HL-60/S4 (cell line): ENCODE results near the gene HLA-DPA1.
"Not testable (repeated sequence)": the region's sequence is repeated elsewhere in the genome, so short reads cannot be mapped to it uniquely, and the experiment has no call there.

Experiments
- in situ Hi-C: fragments of 300-500 bp; cut with MboI; formaldehyde crosslinking; loops from 2 replicates; pipeline ENCODE4 v1.14.3; 2022; ENCODE audit warnings: low sequenced_read_pairs

The HLA-DPA1 gene

DNA sequence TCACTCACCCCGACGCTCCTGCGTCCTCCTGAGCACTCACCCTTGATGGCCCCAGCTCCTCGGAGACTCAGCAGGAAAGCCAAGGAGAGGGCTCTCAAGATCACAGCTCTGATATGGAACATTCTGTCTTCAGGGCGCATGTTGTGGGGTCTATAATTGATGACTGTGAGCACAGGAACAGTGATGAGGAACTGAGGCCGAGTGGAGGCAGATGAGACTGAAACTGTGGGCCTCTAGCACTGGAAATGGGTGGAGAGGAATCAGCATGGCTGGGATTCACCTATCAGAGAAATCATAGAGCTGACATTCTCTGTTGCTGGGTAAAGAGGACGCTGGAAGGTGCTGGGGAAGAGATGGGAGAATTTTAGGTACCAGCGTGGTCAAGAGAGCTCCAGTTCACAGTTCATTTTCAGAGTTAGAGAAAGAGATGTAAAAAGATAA, at the start of gene HLA-DPA1:
Gene HLA-DPA1 (minus strand): TSS at position 219 of the 441 bp plus-strand sequence.
- in situ Hi-C loops = no loop called here

DNA sequence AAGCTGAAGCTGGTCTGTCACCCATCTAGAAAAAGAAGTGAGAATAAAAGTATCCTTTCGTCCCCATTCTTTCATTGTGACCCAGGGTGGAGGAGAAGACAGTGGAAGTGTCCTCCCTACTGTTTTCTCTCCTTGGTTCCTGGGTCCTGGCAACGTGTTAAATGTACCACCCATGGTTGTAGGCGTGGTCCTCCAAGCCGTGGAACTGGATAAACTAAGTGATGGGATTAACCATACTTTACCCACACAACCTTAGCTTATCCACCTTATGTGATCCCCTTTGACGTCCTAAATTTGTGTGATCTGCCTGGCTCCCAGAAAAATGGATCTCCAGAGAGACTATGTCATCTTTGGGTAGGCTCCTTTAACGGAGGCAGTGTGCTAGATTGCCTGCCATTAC, 49.7 kb upstream of the HLA-DPA1 start:
- in situ Hi-C loops = no loop called here

DNA sequence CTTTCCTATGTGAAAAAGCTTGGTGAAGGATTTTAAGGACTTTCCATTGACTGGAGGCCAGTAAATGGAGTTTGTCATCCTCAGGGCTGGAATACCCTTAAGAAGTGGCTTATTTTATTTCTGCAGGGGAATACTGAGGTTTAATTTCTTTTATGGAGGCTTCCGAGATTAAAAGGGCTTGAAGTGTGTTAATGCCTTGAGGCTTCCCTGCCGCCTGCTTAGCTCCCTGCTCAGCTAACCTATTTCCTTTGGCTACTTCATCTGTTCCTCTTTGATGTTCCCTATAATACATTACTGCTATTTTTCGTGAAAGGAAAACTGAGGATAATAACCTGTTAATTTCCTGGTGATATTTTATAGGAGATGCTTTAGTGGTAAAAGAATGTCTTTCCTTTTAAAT, 46.6 kb upstream of the HLA-DPA1 start:
- in situ Hi-C loops = no loop called here

DNA sequence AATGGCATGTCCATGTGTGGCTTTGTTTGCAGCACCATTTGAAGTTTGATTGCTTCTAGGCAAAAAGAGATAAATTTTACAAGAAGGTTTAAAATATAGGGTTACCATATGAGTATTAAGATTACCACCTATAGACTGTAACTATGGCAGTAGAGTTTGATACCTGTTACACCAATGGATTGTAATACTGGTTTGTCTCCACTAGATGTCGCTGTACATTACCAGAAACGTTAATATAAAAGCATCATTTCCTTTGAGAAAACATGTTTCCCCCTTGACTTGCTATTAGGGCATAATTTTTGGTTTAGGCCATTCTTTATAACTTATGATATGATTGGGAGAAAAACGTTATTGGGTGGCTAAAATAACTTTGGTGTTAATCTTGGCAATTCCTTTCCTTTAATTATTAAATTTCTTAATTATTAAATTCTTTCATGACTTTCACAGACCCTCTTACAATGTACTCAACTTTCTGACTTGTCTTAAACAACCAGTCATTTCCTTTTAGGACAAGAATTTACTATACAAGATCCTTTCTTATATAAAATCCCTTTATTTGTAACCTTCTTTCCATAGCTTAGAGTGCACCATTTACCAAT, 45.2 kb upstream of the HLA-DPA1 start:
- in situ Hi-C loops = no loop called here

DNA sequence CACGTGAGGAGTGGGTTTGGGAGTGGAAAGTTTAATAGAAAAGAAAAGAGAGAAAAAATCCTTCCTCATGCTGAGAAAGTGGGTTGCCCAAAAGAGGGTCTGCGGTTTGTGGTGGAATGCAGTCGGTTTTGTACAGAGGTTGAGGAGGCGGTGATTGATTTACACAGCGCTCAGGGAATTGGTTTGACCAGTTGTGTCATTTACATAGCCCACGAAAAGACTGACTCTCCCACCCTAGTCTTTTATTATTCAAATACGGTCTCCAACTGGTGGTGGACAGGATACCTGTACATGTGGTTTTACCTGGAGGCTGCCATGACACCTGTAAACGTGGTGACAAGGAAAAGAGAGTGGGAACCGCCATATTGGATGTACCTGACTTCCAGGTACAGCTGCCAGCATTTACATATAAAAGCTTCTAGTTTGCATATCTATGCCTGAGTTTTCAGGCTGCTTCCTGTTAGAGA, 44.4 kb upstream of the HLA-DPA1 start:
- in situ Hi-C loops = no loop called here

DNA sequence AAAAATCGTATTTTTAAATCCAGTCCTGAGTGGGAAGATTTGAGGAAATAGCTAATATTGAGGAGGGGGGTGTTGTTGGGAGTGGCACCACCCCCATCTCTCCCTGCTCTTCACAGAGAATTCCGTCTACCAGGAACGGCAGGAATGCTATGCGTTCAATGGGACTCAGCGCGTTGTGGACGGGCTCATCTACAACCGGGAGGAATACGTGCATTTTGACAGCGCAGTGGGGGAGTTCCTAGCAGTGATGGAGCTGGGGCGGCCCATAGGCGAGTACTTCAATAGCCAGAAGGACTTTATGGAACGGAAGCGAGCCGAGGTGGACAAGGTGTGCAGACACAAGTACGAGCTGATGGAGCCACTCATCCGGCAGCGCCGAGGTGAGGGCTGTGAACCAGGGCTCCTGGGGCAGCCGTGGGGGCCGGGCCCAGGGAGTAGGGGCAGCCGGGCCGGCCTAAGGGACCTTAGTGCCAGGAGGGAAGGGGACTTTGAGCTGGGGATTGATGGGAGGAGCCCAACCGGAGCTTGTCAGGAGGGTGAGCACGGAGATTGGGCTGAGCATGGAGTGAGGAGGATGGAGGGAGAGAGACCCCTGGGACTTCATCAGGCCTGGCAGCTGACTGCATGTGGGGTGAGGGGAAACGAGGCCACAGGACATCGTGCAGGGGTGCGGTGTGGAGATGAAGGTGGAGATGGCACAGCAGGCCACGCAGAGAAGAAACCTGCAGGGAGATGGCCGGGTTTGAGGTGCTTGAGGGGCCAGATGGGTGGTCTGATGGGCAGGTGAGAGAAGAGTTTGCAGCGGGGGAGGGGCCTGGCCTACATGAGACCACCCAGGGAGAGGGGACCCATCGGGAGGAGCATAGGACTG, 43.6 kb upstream of the HLA-DPA1 start:
- in situ Hi-C loops = no loop called here

DNA sequence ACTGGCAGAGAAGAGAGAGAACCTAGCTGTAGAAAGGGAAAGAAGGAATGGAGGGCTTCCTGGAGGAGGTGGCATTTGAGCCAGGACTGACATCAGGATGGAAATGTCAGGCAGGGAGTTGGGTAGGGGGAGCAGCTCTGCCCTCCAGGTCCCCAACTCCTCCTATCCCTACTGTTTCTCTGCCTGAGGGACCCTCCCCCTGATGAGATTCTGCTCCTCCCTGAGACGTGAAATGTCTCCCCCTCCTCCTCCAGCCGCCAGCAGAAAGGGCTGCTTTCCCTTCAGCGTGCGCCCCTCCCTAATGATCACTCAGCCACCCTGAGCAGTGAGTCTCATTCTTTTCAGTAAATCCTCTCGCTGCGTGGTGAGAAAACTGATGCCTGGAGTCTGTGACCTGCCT, 43.0 kb upstream of the HLA-DPA1 start:
- in situ Hi-C loops = no loop called here

DNA sequence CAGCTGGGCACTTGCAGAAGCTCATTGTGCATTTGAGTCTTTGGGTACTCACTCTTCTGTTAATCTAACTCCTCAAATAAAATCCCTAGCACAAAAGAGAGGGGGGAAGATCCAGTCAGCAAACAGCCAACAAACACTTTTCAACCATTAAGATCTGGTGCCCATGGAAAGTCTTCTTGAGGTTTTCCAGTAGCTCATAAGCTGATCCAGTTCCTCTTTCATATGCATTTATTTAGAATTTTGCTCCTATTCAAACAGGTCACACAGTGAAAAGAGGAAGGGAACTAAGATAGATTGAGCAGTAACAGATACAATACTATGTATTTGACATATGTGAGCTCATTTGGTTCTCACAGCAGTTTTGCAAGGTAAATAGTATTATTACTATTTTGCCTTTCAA, 41.0 kb upstream of the HLA-DPA1 start:
- in situ Hi-C loops = no loop called here

DNA sequence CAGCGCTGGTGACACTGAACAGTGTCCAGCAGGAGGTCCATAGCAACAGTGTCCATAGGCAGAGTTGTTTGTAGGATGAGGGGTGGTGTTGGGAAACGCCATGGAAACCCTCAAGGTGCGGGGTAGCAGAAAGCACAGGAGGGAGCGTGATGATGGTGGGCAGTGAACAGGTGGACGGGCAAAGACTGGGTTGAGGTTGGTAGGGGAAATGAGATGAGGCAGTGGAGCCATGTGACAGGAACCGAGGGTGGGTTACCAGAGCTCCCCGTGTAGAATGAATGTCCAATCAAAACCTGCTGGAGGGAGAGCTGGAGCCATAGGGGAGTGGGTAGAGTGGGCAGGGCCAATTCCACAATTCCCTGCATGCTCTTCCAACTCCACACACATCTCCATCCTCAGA, 40.3 kb upstream of the HLA-DPA1 start:
- in situ Hi-C loops = no loop called here

DNA sequence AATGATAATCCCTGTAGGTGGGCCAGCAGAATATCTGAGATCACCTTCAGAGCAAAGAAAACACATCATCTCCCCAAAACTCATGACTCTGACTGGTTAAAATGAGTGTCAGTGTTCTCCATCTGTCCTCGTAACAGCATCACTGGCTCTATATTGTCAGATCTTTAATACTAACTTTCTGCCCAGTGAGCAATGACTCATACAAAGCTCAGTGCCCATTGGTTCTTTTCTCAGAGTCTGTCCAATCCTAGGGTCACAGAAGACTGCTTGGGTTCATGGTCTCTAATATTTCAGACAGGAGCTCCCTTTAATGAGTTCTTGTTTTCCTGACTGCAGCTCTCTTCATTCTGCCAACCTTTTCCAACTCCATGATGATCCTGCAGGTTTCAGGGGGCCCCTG, 38.7 kb upstream of the HLA-DPA1 start:
- in situ Hi-C loops = no loop called here

DNA sequence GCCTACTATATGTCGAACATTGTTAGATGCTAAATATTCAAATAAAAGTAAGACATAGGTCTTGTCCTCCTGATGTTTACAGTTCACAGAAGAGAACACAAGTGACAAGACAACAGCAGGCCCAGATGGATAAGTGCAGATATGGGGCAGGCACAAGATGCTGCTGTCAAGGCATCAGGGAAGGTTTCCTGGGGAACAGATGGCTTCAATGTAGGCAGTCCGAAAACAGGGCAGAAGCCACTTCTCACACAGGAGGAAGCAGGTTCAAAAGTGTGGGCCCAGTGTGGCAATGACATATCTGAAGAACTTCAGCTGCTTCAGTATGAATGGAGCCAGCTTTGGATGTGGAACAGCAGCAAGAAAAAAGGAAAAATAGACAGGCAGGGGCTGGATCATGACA, 34.9 kb upstream of the HLA-DPA1 start:
- in situ Hi-C loops = no loop called here

DNA sequence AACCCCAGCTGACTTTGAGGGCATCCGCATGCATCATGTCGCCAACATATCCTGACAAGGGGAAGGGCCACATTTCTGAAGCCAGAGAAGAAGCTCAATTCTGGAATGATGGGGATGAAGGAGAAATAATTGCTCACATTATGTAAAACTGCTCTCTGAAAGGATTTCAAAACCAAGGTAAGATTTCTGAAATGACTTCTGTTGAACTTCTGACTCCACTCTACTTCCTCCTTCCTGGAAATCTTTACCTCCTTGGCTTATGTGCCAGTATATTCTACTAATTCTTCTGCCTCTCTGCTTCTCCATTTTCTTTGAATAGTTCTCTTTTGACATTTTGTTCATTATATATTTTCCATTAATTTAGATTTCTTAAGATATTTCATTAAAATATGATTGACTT, 34.2 kb upstream of the HLA-DPA1 start:
- in situ Hi-C loops = no loop called here

DNA sequence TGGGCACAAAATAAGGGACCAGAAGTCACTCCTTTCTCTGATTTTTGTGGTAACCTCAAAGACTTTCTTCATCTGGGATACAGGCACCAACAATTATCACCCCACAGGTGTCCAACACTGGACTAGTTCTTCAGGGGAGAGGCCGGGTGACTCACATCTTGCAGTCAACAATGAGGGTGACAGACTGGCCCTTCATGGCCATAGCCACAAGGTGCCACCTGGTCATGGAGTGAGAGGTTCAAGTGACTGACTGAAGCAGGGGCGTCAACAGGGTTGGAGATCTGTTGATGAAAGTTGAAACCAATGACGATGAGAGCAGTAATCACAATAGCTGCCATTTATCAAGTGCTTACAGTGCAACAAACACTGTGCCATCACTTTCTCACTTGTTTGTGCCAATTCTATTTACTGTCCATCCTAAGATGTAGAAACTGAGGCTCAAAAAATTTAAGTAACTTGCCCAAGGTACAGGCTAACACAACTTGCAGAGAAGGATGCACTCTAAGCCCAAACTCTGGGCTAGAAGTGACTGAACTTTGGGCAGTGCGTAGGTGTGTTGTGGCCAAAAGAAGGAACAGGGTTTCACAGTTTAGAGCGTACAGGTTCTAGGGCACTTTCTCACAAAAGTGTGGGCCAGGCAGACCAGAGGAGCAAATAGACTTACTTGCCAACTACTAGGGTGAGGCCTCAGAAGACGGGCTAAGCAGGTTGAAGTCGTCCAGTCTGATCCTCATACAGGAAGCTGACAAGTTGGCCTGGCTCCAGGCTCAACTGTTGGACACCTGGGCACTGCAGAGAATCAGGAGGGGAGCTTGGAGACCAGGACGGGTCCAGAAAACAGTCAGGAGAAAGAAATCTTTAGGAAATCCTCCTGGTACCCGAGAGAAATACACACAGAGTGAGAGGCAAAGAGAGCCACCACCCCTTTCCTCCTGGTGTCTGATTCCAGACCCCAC, 32.7 kb upstream of the HLA-DPA1 start:
- in situ Hi-C loops = no loop called here

DNA sequence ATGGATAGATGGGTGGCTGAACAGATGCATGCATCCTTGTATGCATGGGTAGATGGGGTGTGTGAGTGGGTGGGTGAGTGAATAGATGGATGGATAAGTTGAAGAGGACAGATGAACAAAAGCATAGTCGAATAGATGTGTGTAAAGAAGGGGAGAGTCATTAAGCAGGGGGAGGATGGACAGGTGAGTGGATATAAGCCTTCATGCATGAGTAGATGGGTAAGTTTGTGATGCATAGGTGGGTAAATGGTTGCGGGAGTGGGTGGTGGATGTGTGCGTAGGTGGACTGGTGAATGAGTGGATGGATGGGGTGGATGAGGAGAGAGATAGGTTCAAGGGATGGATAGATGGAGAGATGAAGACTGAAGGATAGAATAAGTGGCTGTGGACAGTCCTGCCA, 31.9 kb upstream of the HLA-DPA1 start:
- in situ Hi-C loops = no loop called here

DNA sequence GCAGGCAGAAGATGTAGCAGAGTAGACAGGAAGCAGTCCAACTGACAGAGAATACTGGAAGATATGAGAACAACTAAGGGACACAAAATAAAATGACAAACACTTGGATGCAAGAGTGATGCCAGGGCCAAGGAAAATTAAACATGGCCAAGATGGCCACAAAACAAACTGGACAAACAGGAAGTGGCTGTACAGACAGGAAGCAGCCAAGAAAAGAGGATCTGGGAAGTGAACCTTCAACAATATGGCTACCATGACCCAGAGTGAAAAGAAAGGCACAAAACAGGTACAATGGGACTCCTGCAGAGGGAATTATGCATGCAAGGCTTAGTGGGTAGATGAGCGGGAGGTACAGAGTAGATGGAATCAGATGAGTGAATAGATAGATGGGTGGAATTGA, 31.4 kb upstream of the HLA-DPA1 start:
- in situ Hi-C loops = no loop called here

DNA sequence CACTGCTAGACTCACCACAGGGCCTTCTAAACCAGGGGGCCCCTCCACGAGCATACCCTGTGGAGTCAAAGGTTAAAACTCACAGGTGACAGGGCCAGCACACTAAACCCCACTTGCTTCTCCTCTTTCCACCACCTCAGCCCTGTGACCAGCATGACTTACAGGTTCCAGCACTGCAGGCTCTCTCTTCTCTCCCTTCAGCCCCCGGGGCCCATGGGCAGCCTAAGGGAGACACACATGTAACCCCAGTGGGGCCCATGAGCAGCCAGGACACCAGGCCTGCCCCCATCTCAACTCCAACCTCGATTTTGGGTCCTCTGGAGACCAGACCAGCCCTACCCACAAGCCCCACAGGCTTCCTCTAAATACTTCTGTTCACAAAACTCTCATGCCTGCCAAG, 30.3 kb upstream of the HLA-DPA1 start:
- in situ Hi-C loops = no loop called here

DNA sequence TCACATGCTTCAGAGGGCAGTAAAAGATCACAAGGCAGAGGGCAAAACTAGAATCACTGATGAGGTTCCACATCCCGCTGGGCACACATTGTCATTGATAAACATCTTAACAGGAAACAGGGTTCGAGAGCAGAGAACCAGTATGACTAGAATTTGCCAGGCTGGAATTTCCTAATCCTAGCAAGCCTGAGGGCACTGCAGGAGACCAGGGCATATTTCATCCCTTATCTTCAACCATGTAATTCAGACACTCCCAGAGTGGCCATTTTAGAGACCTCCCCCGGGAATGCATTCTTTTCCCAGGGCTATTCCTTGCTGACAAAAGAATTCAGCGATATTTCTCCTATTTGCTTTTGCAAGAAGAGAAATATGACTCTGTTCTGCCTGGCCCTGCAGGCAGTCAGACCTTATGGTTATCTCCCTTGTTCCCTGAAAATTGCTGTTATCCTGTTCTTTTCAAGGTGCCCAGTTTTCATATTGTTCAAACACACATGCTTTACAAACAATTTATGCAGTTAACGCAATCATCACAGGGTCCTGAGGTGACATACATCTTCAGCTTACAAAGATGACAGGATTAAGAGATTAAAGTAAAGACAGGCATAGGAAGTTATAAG, 27.8 kb upstream of the HLA-DPA1 start:
- in situ Hi-C loops = not testable (repeated sequence)

DNA sequence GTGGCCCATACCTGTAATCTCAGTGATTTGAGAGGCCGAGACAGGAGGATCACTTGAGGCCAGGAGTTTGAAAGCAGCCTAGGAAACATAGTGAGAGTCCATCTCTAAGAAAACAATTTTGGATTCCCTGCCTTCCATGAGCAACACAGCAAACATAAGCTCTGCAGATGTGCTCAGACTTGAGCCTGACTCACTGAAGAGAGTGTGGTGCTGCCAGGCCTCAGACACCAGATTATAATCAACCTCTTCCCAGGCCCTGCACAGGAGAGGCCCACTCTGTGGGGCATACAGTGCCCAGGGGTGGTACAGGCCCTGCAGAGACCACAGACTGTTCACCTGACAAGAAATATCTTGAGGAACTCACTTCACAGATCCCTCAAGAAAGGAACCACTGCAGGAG, 22.2 kb upstream of the HLA-DPA1 start:
- in situ Hi-C loops = no loop called here

DNA sequence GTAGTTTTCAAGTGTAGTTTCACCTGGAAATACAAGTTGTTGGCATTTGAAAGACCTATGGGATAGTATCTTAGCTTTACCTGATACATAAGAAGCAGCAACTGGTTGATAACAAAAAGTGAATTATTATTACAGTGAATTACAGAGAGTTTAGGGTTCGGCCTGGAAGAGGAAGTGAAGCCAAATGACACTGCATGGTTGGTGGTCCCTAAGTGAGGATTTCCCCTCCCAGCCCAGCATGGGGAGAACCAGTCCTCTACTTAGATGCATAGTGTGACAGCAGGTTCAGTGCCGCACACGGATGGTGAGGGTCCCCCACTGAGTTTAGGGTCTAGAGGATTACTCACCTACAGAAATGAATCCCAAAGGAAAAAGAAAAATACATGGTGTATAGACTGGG, 20.4 kb upstream of the HLA-DPA1 start:
- in situ Hi-C loops = no loop called here

DNA sequence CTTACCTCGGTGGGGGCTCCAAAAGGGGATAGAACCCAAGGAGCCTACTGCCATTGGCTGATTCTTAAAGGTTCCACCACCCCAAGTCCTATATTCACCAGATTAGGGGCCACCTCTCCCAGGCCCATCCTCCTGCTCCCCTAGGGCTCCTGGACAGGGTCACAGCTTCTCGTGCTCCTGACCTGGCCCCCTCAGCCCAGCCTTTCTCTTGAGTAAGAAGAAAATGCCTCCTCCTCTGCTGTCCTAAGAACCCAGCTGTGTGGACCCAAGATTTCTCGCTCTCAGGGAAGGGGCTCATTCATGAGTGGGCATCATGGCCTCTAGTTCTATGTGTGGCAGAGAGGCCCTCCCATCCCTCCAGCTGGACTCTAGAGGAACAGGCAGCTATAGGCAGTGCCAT, 18.9 kb upstream of the HLA-DPA1 start:
- in situ Hi-C loops = no loop called here

DNA sequence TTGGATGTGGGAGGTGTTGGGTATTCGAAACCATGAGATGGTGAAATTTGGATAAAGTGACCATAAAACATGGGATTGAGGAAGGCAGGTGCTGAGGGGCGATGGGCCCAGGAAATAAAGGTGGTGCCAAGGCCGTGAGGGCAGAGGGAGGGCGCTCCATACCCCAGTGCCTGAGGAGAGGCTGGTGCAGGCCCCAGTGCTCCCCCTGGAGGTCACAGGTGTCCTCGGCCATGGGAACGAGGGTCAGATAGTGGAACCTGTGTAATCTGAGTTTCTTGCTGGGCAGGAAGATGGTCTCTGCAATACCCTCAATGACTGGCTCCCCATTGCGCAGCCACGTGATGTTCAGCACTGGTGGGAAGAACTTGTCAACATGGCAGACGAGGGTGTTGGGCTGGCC, 18.5 kb upstream of the HLA-DPA1 start:
- in situ Hi-C loops = no loop called here
